KMS-11 (cell line): Measurements from ENCODE around the gene ILDR2.

Experiments
- H2AFZ ChIP-seq: fragments of 200-600 bp; sonication (generic); 2 replicates; pipeline ENCODE4 v1.6.1; 2016; ENCODE audit warnings: antibody characterized with exemption, mixed run types, low read depth
- H3K27ac ChIP-seq: fragments of 200-600 bp; sonication (generic); 2 replicates; pipeline ENCODE4 v1.6.1; 2016; ENCODE audit warnings: mild to moderate bottlenecking, mixed run types
- H3K27me3 ChIP-seq: fragments of 200-600 bp; sonication (generic); 2 replicates; pipeline ENCODE4 v1.6.1; 2017; ENCODE audit warnings: mild to moderate bottlenecking, low read depth, mixed run types, moderate library complexity; ENCODE audit not compliant: insufficient read depth
- H3K36me3 ChIP-seq: fragments of 200-600 bp; sonication (generic); 2 replicates; pipeline ENCODE4 v1.6.1; 2017; ENCODE audit warnings: mild to moderate bottlenecking, mixed run types; ENCODE audit not compliant: insufficient read depth
- H3K4me1 ChIP-seq: fragments of 200-600 bp; sonication (generic); 2 replicates; pipeline ENCODE4 v1.6.1; 2016; ENCODE audit warnings: mild to moderate bottlenecking, low read depth, mixed run types; ENCODE audit not compliant: poor library complexity, severe bottlenecking
- H3K4me2 ChIP-seq: fragments of 200-600 bp; sonication (generic); 2 replicates; pipeline ENCODE4 v1.7.0; 2016; ENCODE audit warnings: mild to moderate bottlenecking, mixed run types
- H3K4me3 ChIP-seq: fragments of 200-600 bp; sonication (generic); IDR thresholded peaks from 2 replicates; pipeline ENCODE4 v1.6.1; 2017; ENCODE audit warnings: low read depth, low read length, mixed read lengths; ENCODE audit not compliant: insufficient read depth
- H3K79me2 ChIP-seq: fragments of 200-600 bp; sonication (generic); 2 replicates; pipeline ENCODE4 v1.6.1; 2016; ENCODE audit warnings: low read depth, mixed run types; ENCODE audit not compliant: insufficient read depth
- H3K9ac ChIP-seq: fragments of 200-600 bp; sonication (generic); 2 replicates; pipeline ENCODE4 v1.6.1; 2016; ENCODE audit warnings: mild to moderate bottlenecking, mixed run types
- H4K20me1 ChIP-seq: fragments of 200-600 bp; sonication (generic); 2 replicates; pipeline ENCODE4 v1.6.1; 2016; ENCODE audit warnings: mild to moderate bottlenecking, mixed run types; ENCODE audit not compliant: insufficient read depth
- CTCF ChIP-seq: fragments of 200-600 bp; sonication (generic); conservative IDR thresholded peaks from 2 replicates; pipeline ENCODE4 v1.6.1; 2017; ENCODE audit warnings: low read depth, mild to moderate bottlenecking, antibody characterized with exemption, low read length, moderate library complexity, mixed read lengths

Gene ILDR2

DNA sequence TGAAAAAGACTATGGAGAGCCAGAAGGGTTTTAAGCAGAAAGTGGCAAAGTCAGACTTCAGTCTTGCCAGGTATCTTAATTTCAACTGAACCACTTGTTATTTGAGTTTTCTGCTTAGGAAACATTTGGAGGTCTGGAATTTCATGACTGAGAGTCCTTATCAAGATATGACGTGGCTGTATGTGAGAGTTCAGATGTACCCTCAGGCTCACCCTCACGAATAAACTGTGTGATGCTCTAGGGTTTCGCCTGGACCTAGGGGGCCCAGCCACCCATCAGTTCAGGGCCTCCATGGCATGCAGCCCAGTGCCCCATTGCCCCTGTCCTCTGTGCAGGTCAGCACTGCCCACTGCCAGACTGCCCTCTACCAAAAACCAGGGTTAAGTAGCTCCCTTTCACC lies 68.7 kb downstream of the ILDR2 start:
- TF ChIP-seq CTCF: no peak
- peak overlapping the region; percentile 3; the same call in 1 of the 2 replicates for H2AFZ ChIP-seq
- H3K4me3 ChIP-seq: peak overlapping the region; percentile 42
- no peaks in the 10 kb centered on the region for H3K79me2 ChIP-seq
- H3K4me1 ChIP-seq: peaks cover 33% of the 10 kb centered on the region
- H3K36me3 ChIP-seq: no peaks in the 10 kb centered on the region
- no peaks in the 10 kb centered on the region for H3K27me3 ChIP-seq
- H3K9ac ChIP-seq: no peak overlapping the region
- no peaks in the 10 kb centered on the region for H4K20me1 ChIP-seq
- peak overlapping the region; percentile 52 for H3K4me2 ChIP-seq
- H3K27ac ChIP-seq: peak overlapping the region; percentile 5; the same call in 1 of the 2 replicates

DNA sequence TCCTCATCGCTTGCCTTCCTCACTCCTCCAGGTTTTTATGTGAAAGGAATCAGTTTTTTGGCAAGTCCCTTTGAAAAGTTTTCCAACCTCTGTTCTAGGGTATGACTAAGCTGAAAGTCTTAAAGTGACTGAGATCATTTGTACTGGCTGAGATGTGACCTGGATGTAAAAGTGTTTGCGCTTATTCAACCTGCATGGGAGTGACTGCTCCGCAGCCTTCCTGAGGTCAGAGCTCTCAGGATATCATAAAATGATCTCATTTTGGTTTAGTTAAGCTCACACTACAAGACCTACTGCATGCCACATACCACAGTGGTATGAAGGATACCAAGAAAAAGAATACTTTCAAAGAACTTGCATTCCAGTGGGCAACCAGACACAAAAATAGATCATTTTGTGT lies 69.4 kb downstream of the ILDR2 start:
- Histone ChIP-seq H3K27me3 (no peaks in the 10 kb centered on the region), H3K27ac (peak overlapping the region; percentile 5; the same call in 1 of the 2 replicates), H3K4me1 (peaks cover 32% of the 10 kb centered on the region), H3K4me3 (peak overlapping the region; percentile 42), H3K36me3 (no peaks in the 10 kb centered on the region), H3K4me2 (peak overlapping the region; percentile 52), H4K20me1 (no peaks in the 10 kb centered on the region), H3K79me2 (no peaks in the 10 kb centered on the region), H3K9ac (peak overlapping the region; percentile 6; the same call in 1 of the 2 replicates), H2AFZ (peak overlapping the region; percentile 3; the same call in 1 of the 2 replicates)
- TF ChIP-seq CTCF: no peak

DNA sequence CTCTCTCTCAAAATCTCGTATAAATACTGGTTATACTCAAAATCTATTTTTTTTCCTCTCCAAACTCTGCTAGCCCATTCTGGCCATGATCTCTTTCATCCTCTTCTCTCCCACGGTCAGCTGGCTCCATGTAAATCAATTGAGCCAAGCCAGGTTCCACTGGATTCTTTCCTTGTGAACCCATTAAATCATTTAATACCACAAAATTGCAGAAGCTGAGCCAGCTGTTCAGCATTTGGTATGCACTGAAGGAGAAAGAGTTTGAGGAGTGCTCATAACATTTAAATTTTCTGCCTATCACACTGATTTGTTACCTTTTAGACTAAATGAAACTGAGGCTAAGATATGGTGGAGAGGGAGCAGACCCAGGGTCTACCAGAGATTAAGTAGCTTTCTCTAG lies 70.2 kb downstream of the ILDR2 start:
- Histone ChIP-seq H3K4me3 (no peak overlapping the region), H3K36me3 (no peaks in the 10 kb centered on the region), H3K9ac (no peak overlapping the region), H3K27ac (no peak overlapping the region), H2AFZ (no peak overlapping the region), H3K4me2 (peak overlapping the region; percentile 52; the same call in 1 of the 2 replicates), H4K20me1 (no peaks in the 10 kb centered on the region), H3K79me2 (no peaks in the 10 kb centered on the region), H3K4me1 (peaks cover 24% of the 10 kb centered on the region), H3K27me3 (no peaks in the 10 kb centered on the region)
- TF ChIP-seq CTCF: no peak

- H3K9ac ChIP-seq: no peak overlapping the region
- no peak overlapping the region for H3K4me2 ChIP-seq
- no peaks in the 10 kb centered on the region for H3K27me3 ChIP-seq
- H3K4me1 ChIP-seq: peaks cover 23% of the 10 kb centered on the region
- no peaks in the 10 kb centered on the region for H3K79me2 ChIP-seq
- H3K4me3 ChIP-seq: no peak overlapping the region
- H2AFZ ChIP-seq: no peak overlapping the region
- no peak overlapping the region for H3K27ac ChIP-seq
- no peaks in the 10 kb centered on the region for H3K36me3 ChIP-seq
- TF ChIP-seq CTCF: no peak
- H4K20me1 ChIP-seq: no peaks in the 10 kb centered on the region
Observed at GRCh38 chr1:166903232-166903631, 72.1 kb downstream of the ILDR2 start.
